Subcutaneous abdominal adipose tissue (tissue), 5 donors: Measurements from ENCODE around the gene NPC1.

Source experiments
- H3K27ac ChIP-seq: one replicate; pipeline ENCODE4 v1.7.0; 2013; ENCODE audit warnings: low read depth, mild to moderate bottlenecking, inconsistent platforms, low read length, moderate library complexity
- H3K27me3 ChIP-seq, 5 donors: one replicate each; pipeline ENCODE4 v1.7.0; 2013; ENCODE audit warnings: low read length in 5 of 5, inconsistent platforms in 1 of 5; ENCODE audit not compliant: control insufficient read depth in 5 of 5, insufficient read depth in 4 of 5
- H3K36me3 ChIP-seq, 5 donors: one replicate each; pipeline ENCODE4 v1.7.0; 2013; ENCODE audit warnings: low read length in 5 of 5; ENCODE audit not compliant: control insufficient read depth in 5 of 5, insufficient read depth in 5 of 5
- H3K4me1 ChIP-seq, 5 donors: one replicate each; pipeline ENCODE4 v1.7.0; 2013; ENCODE audit warnings: low read length in 5 of 5, mild to moderate bottlenecking in 3 of 5, moderate library complexity in 1 of 5; ENCODE audit not compliant: control insufficient read depth in 5 of 5, insufficient read depth in 5 of 5
- H3K4me3 ChIP-seq, 5 donors: one replicate each; pipeline ENCODE4 v1.7.0; 2013; ENCODE audit warnings: low read length in 5 of 5, low read depth in 1 of 5
- H3K9ac ChIP-seq, 5 donors: one replicate each; pipeline ENCODE4 v1.7.0; 2013; ENCODE audit warnings: low read length in 5 of 5, mild to moderate bottlenecking in 4 of 5, moderate library complexity in 3 of 5
- H3K9me3 ChIP-seq, 5 donors: one replicate each; pipeline ENCODE4 v1.7.0; 2013; ENCODE audit warnings: low read length in 5 of 5; ENCODE audit not compliant: control insufficient read depth in 5 of 5
- donor health status: healthy.
- donor health status: healthy.
- donor health status: healthy.
- donor health status: healthy.
- donor health status: healthy.

Gene NPC1

DNA sequence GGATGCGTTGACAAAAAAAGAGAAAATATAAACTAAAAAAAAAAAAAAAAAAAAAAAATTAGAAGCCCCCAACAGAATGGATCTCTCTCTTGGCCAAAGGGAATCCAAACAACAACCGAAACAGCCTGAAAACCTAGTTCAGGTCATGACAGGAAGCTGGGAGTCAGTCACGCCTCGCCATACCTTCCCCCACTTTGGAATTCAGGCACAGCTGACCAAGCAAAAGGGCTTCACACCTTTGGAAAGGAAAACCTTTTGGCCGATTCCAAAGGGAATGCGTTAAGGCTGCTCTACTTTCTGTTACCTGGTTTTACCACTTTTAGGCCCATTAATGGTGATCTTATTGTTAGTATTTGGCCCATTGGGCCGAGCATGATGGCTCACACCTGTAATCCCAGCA, 100.9 kb downstream of the NPC1 start:
- Histone ChIP-seq H3K36me3 (peaks cover 15 to 26% (median 20%) of the 10 kb centered on the region in 5 donors), H3K9ac (no peak overlapping the region), H3K27ac (no peak overlapping the region), H3K4me1 (no peaks in the 10 kb centered on the region), H3K27me3 (no peaks in the 10 kb centered on the region), H3K4me3 (no peak overlapping the region), H3K9me3 (no peaks in the 10 kb centered on the region)

DNA sequence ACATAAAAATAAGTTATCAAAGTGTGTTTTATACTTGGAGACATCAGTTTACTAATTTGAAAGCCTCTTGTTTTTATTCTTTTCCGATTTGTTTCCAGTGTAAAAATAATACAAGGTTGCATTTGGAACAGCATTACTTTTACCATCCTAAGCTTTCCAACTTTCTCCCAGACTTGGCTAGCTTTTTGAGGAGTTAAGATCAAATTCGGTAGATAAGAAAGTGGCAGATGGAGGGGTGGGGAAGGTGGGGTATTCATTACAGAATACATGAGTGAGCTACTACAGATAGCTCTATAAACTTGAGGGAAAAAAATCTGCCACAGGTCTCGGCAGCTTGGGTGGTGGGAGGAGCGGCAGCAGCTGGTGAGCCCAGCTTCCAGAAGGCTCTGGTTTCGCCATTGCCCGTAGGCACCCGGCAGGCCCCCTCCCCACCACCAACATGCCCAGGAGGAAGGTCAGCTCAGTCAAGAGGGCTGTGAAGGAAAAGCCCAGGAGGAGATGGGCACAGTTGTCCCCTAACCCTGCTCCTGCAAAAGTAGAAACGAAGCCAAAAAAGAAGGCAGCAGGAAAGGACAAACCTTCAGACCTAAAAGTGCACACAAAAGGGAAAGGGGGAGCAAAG, 101.6 kb downstream of the NPC1 start:
- Histone ChIP-seq H3K9ac (no peak overlapping the region), H3K4me3 (no peak overlapping the region), H3K9me3 (no peaks in the 10 kb centered on the region), H3K36me3 (peaks cover 22 to 33% (median 27%) of the 10 kb centered on the region in 5 donors), H3K4me1 (no peaks in the 10 kb centered on the region), H3K27me3 (no peaks in the 10 kb centered on the region), H3K27ac (no peak overlapping the region)
